CD4-positive, CD25-positive, alpha-beta regulatory T cell (primary cell): ENCODE data around the gene GRIK4. TPM values are rescaled to one million over a fixed set of nuclear protein-coding genes. Genes with fewer than 3 reads are reported as not detected.

Experiments used
- ATAC-seq, 2 donors: fragments of 150-1000 bp; cut with Tn5 transposase; one replicate each; pipeline ENCODE4 v1.10.0; 2021; ENCODE audit warnings: low read depth in 2 of 2, moderate number of reproducible peaks in 2 of 2, moderate library complexity in 1 of 2
- DNase-seq, 3 donors: peaks; one replicate each; pipeline versions ENCODE4 v3.0.0 to v3.0.0-alpha.2; 2012 to 2022; ENCODE audit warnings: mixed read lengths in 1 of 3
- H3K27ac ChIP-seq: one replicate; pipeline ENCODE4 v1.7.0; 2013; ENCODE audit warnings: mild to moderate bottlenecking, low read length; ENCODE audit not compliant: insufficient read depth, poor library complexity, severe bottlenecking
- H3K27me3 ChIP-seq: one replicate; pipeline ENCODE4 v1.7.0; 2013; ENCODE audit warnings: low read length; ENCODE audit not compliant: control insufficient read depth, insufficient read depth
- H3K36me3 ChIP-seq: one replicate; pipeline ENCODE4 v1.7.0; 2013; ENCODE audit warnings: mild to moderate bottlenecking, low read length, moderate library complexity; ENCODE audit not compliant: control insufficient read depth, insufficient read depth
- H3K4me1 ChIP-seq: 2 replicates; pipeline ENCODE4 v1.7.0; 2013; ENCODE audit warnings: mild to moderate bottlenecking, low read length; ENCODE audit not compliant: insufficient read depth, control insufficient read depth, poor library complexity, severe bottlenecking
- H3K4me3 ChIP-seq: one replicate; pipeline ENCODE4 v1.7.0; 2013; ENCODE audit warnings: low read depth, mild to moderate bottlenecking, low read length, moderate library complexity
- H3K9me3 ChIP-seq, 2 experiments: 1 replicate in 1 of 2; 2 replicates in 1 of 2; pipeline ENCODE4 v1.7.0; 2013; ENCODE audit warnings: low read length in 2 of 2, mild to moderate bottlenecking in 1 of 2, moderate library complexity in 1 of 2; ENCODE audit not compliant: control insufficient read depth in 2 of 2
- H3K27ac Mint-ChIP-seq, 3 donors: one replicate each; pipeline ENCODE4 v1.8.0; 2020 to 2022; ENCODE audit warnings: mild to moderate bottlenecking in 3 of 3, mixed read lengths in 3 of 3, moderate library complexity in 2 of 3
- H3K27me3 Mint-ChIP-seq: one replicate; pipeline ENCODE4 v1.8.0; 2022; ENCODE audit warnings: mild to moderate bottlenecking, mixed read lengths
- H3K36me3 Mint-ChIP-seq: one replicate; pipeline ENCODE4 v1.8.0; 2020; ENCODE audit warnings: mixed read lengths
- H3K4me1 Mint-ChIP-seq, 4 donors: one replicate each; pipeline ENCODE4 v1.8.0; 2020 to 2022; ENCODE audit warnings: mixed read lengths in 4 of 4, mild to moderate bottlenecking in 1 of 4
- H3K4me3 Mint-ChIP-seq, 4 donors: one replicate each; pipeline ENCODE4 v1.8.0; 2020 to 2022; ENCODE audit warnings: mild to moderate bottlenecking in 4 of 4, mixed read lengths in 4 of 4, moderate library complexity in 3 of 4
- H3K9me3 Mint-ChIP-seq, 7 donors: one replicate each; pipeline ENCODE4 v1.8.0; 2020 to 2022; ENCODE audit warnings: mixed read lengths in 7 of 7, mild to moderate bottlenecking in 3 of 7, moderate library complexity in 2 of 7
- polyA plus RNA-seq, 4 donors: library from polyadenylated mRNA; unstranded; fragments of 300-500 nt; fragmentation: Illumina TruSeq; gene quantifications; one replicate each; pipeline ENCODE4 v1.2.3, GENCODE V29; 2021
- total RNA-seq: library from RNA; stranded (reverse); gene quantifications from one replicate; pipeline ENCODE4 v1.2.3, GENCODE V29; 2022

Gene GRIK4
- total and polyA plus RNA-seq, 5 donors from 2014 or later: not detected

DNA sequence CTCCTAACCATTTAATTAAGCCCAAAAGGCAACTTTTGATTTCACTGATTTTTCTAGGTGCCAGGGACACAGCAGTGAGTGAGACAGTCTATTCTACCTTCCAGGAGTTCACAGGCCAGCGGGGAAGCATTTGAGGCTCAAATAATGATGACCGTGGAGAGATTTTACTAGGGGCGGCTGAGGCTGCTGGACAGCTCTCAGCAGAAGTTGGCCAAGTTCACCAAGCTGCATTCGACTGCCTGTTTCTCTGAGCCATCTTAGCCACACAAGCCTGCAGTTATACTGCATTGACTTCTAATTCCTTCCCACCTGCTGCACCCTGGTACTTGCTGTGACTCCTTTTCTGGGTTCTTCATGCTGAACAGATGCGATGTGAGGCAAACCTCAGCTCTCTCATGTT lies 343.4 kb downstream of the GRIK4 start:
- ATAC-seq: no peak
- no peaks in the 10 kb centered on the region for H3K9me3 ChIP-seq
- no peak overlapping the region for H3K4me3 Mint-ChIP-seq

DNA sequence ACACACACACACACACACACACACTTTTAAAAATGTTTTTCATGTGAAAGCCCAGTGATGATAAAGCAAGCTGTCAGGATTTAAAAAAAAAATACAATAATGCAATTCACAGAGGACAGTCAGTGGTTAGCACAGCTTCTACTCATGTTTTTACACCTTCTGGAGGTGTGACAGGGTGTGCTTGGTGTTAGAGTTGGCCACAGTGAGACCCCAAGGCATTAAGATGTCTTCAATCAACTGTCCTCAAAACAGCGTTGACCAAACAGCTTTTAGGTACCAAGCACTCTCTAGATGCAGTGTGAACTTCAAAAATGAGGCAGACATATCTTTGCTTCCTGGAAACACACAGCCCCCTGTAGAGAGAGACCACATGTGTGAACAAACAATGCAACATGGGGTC lies 346.0 kb downstream of the GRIK4 start:
- Mint-ChIP-seq H3K36me3 (no peaks in the 10 kb centered on the region), H3K9me3 (no peaks in the 10 kb centered on the region), H3K27me3 (no peaks in the 10 kb centered on the region), H3K27ac (no peak overlapping the region), H3K4me3 (no peak overlapping the region), H3K4me1 (no peaks in the 10 kb centered on the region)
- H3K4me3 ChIP-seq: no peak overlapping the region
- H3K27ac ChIP-seq: no peak overlapping the region
- H3K36me3 ChIP-seq: no peaks in the 10 kb centered on the region
- ATAC-seq: no peak
- no peaks in the 10 kb centered on the region for H3K9me3 ChIP-seq
- H3K4me1 ChIP-seq: no peaks in the 10 kb centered on the region
- DNase-seq: no peak
- H3K27me3 ChIP-seq: no peaks in the 10 kb centered on the region

More for the DNA sequence above, 343.4 kb downstream of the GRIK4 start:
- Mint-ChIP-seq H3K4me1 (no peaks in the 10 kb centered on the region), H3K27ac (no peak overlapping the region), H3K27me3 (no peaks in the 10 kb centered on the region), H3K9me3 (peaks cover 0 to under 1% (median 0%) of the 10 kb centered on the region in 7 donors), H3K36me3 (no peaks in the 10 kb centered on the region)
- Histone ChIP-seq H3K4me1 (no peaks in the 10 kb centered on the region), H3K4me3 (no peak overlapping the region), H3K36me3 (no peaks in the 10 kb centered on the region), H3K27ac (no peak overlapping the region), H3K27me3 (no peaks in the 10 kb centered on the region)
- DNase-seq: no peak

- Histone ChIP-seq H3K4me1 (no peaks in the 10 kb centered on the region), H3K27ac (no peak overlapping the region), H3K9me3 (no peaks in the 10 kb centered on the region), H3K4me3 (no peak overlapping the region), H3K27me3 (no peaks in the 10 kb centered on the region), H3K36me3 (no peaks in the 10 kb centered on the region)
- Mint-ChIP-seq H3K4me3 (no peak overlapping the region), H3K36me3 (no peaks in the 10 kb centered on the region), H3K9me3 (peaks cover 0 to 2% (median 0%) of the 10 kb centered on the region in 7 donors), H3K27me3 (no peaks in the 10 kb centered on the region), H3K4me1 (no peaks in the 10 kb centered on the region), H3K27ac (no peak overlapping the region)
- DNase-seq: no peak
- ATAC-seq: no peak
Observed at GRCh38 chr11:120858740-120859139, 347.2 kb downstream of the GRIK4 start.

GRCh38 chr11:120859552-120860295 lies 348.2 kb downstream of the GRIK4 start:
- Histone ChIP-seq H3K27me3 (no peaks in the 10 kb centered on the region), H3K36me3 (no peaks in the 10 kb centered on the region), H3K4me3 (no peak overlapping the region), H3K9me3 (no peaks in the 10 kb centered on the region), H3K27ac (no peak overlapping the region), H3K4me1 (no peaks in the 10 kb centered on the region)
- no peaks in the 10 kb centered on the region for H3K4me1 Mint-ChIP-seq
- H3K27me3 Mint-ChIP-seq: no peaks in the 10 kb centered on the region
- DNase-seq: no peak
- ATAC-seq: no peak
- peaks cover 0 to 2% (median 0%) of the 10 kb centered on the region in 7 donors for H3K9me3 Mint-ChIP-seq
- no peak overlapping the region for H3K27ac Mint-ChIP-seq
- no peaks in the 10 kb centered on the region for H3K36me3 Mint-ChIP-seq
- H3K4me3 Mint-ChIP-seq: no peak overlapping the region

- no peaks in the 10 kb centered on the region for H3K27me3 Mint-ChIP-seq
- H3K4me1 ChIP-seq: no peaks in the 10 kb centered on the region
- no peak overlapping the region for H3K4me3 ChIP-seq
- H3K27ac ChIP-seq: no peak overlapping the region
- H3K4me3 Mint-ChIP-seq: no peak overlapping the region
- DNase-seq (no peak), ATAC-seq (no peak)
- no peaks in the 10 kb centered on the region for H3K4me1 Mint-ChIP-seq
- no peak overlapping the region for H3K27ac Mint-ChIP-seq
- H3K9me3 Mint-ChIP-seq: peaks cover 0 to 3% (median 0%) of the 10 kb centered on the region in 7 donors
- H3K9me3 ChIP-seq: no peaks in the 10 kb centered on the region
- no peaks in the 10 kb centered on the region for H3K36me3 ChIP-seq
- H3K36me3 Mint-ChIP-seq: no peaks in the 10 kb centered on the region
- no peaks in the 10 kb centered on the region for H3K27me3 ChIP-seq
Observed at GRCh38 chr11:120863359-120863758, 351.8 kb downstream of the GRIK4 start.

GRCh38 chr11:120867024-120867423 lies 355.5 kb downstream of the GRIK4 start:
- no peaks in the 10 kb centered on the region for H3K36me3 ChIP-seq
- H3K4me1 Mint-ChIP-seq: no peaks in the 10 kb centered on the region
- ATAC-seq (no peak), DNase-seq (no peak)
- no peak overlapping the region for H3K4me3 Mint-ChIP-seq
- H3K9me3 ChIP-seq: no peaks in the 10 kb centered on the region
- no peak overlapping the region for H3K27ac ChIP-seq
- H3K27me3 ChIP-seq: no peaks in the 10 kb centered on the region
- no peaks in the 10 kb centered on the region for H3K27me3 Mint-ChIP-seq
- no peaks in the 10 kb centered on the region for H3K36me3 Mint-ChIP-seq
- H3K9me3 Mint-ChIP-seq: peaks cover 0 to 3% (median 0%) of the 10 kb centered on the region in 7 donors
- no peak overlapping the region for H3K27ac Mint-ChIP-seq
- H3K4me3 ChIP-seq: no peak overlapping the region
- no peaks in the 10 kb centered on the region for H3K4me1 ChIP-seq

DNA sequence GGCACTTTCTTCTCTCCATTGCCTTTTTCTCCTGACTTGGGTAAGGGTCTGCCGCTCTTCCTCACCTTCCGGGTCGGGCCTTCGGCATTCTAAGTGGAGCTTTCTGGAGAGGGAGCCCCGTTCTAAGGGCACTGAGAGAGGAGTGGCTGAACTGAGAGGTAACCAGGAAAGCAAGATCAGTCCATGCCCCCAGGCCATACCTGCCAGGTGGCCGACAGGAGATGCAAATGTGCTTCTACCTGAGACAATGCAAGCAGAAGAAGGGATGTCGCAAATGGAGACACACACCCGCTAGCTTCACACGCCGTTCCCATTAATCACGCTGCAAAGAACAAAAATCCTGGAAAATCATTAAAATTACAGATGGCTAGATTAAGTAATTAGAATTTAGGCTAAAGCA lies 356.0 kb downstream of the GRIK4 start:
- Histone ChIP-seq H3K27me3 (no peaks in the 10 kb centered on the region), H3K9me3 (no peaks in the 10 kb centered on the region), H3K4me1 (no peaks in the 10 kb centered on the region), H3K36me3 (no peaks in the 10 kb centered on the region), H3K4me3 (no peak overlapping the region), H3K27ac (no peak overlapping the region)
- DNase-seq: no peak
- Mint-ChIP-seq H3K4me3 (no peak overlapping the region), H3K9me3 (peaks cover 0 to 3% (median 0%) of the 10 kb centered on the region in 7 donors), H3K36me3 (no peaks in the 10 kb centered on the region), H3K4me1 (no peaks in the 10 kb centered on the region), H3K27me3 (no peaks in the 10 kb centered on the region), H3K27ac (no peak overlapping the region)
- no peak for ATAC-seq

DNA sequence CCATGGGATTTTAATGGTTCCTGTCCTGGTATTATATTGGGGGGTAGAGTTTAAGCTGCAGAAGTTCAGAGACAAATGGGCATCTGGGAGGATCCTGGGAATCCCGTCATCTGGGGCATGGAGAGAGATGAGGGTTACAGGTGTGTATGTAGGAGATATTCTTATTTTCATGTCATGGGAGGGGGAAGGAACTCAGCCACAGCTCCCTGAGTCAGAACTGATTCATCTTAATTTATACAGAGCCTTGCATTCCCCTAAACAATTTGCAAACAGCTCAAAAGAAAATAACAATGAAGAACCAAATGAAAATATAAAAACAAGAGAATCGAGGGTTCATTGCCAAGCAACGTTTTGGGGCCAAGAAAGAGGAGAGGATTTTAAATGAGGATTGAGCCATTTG lies 356.4 kb downstream of the GRIK4 start:
- H3K4me3 ChIP-seq: no peak overlapping the region
- DNase-seq: no peak
- ATAC-seq: no peak
- Mint-ChIP-seq H3K27ac (no peak overlapping the region), H3K36me3 (no peaks in the 10 kb centered on the region), H3K4me3 (no peak overlapping the region), H3K27me3 (no peaks in the 10 kb centered on the region), H3K9me3 (peaks cover 0 to 3% (median 0%) of the 10 kb centered on the region in 7 donors), H3K4me1 (no peaks in the 10 kb centered on the region)
- no peaks in the 10 kb centered on the region for H3K4me1 ChIP-seq
- H3K27me3 ChIP-seq: no peaks in the 10 kb centered on the region
- no peaks in the 10 kb centered on the region for H3K9me3 ChIP-seq
- no peak overlapping the region for H3K27ac ChIP-seq
- H3K36me3 ChIP-seq: no peaks in the 10 kb centered on the region
